Activated CD4-positive, alpha-beta T cell treated with anti-CD3 and anti-CD28 coated beads, Interleukin-2, amount 50 U/mL, for 48 hours (primary cell): ENCODE results near the gene PANK1.

ENCODE experiments used
- DNase-seq, 2 experiments: peaks; one replicate each; pipeline ENCODE4 v3.0.0-alpha.2; 2020

The PANK1 gene

DNA sequence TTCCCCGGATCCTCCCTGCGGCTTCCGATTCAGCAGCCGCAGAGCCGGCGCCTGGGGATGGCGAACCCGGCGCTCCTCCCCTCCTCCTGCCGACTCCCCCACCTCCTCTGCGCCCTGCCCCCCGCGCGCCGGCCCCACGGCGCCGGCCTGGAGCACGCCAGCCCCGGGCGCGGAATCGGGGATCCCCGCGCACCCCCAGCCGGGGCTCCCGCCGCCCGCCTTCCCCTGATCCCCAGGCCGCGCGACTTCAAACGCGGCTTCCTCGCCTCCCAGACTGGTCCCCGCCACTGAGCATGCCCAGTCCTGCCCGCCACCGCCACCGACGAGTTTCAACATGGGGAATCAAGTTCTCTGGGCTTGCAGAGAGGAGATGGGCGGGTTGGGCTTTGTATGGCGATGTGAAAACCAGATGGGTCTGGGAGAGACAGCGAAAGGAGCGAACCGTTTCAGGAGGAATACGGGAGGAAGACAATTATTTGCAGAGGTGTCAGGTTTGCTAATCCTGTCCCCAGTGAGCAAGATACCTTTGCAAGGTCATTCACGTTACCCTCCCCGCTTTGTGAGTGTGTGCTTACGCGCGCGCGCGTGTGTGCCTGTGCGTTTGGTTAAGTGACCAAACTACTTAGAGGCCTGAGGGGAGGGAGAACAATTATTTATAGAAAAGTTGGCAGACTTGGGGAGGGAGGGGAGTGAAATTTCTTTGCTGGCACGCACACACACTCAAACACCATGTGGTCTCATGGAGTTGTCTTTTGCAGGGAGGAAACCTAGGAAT is at the start of gene PANK1:
TSS of gene PANK1 (minus strand) at position 276 of the 775 bp plus-strand sequence. CDS start 351 bp downstream, outside the sequence.
- DNase-seq: peak; percentile 81 to 84

DNA sequence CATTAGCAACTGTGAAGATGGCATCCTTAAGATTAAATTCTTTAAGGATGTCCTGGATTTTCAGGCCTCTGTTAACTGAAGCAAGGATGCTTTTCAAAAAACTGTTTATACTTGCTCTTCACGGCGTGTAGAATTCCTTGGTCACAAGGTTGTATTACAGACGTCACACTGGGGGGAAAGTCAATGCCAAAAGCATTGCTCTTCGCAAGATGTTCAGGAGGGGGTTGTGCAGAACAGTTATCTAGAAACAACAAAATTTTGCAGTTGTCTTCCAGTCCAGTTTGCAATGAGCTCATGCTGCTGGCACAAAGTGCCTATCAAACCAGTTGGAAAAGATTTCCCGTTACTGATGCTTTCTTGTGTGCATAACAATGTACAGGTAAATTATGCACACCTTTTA is 48.1 kb upstream of the PANK1 start:
- DNase-seq: no peak

DNA sequence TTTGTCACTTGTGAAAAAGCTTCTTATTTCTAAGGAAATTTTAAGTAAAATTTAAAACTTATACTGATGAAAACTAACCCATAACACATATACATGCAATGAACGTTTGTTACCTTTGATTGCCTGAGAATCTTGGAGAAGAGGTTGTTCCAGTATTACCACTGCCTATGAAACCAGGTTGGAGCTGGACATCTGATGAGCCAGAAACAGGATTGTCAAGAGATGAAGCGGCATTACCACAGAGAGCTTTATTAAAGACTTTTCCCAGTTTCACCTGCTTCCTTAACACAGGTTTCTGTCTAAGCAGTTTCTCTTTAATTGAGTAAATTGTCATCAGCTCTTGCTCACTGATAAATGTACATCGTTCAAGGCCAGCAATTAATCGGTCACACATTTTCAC is 47.4 kb upstream of the PANK1 start:
- DNase-seq: no peak

DNA sequence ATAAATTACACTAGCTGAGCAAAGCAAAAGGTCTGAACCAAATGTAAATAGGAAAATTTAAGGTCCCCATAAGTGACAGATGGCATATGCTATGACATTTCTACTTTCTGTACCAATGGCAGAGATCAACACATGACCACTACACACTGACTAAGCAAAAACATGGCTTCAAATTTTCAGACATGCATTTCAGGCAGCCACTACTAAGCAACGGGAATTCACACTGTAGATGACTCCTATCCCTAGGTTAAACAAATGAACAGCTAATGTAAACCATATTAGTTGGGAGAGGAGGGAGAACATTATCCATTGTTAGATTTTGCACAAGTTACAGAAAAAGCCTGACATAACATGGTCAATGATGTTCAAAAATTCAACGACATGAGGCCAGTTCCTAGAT is 45.0 kb upstream of the PANK1 start:
- no peak for DNase-seq

GRCh38 chr10:89685936-89686335 is 40.9 kb upstream of the PANK1 start:
- DNase-seq: no peak

DNA sequence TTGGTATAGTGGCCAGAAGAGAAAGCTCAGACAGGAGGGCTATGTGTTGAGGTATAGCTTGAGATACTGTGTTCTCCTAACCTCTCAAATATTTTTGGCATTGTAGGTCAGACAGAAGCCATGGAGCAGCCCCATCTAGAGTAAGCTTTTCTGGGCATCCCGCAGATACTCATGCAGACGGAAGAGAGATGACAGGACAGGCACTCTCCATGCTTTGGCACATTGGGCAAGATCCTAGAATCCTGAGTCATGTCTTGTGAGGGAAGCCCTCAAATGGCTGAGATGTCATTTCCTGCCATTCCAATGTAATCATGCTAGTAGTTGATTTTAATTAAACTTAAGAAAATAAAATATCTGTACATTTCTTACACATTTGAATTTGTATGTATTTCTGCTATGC is 39.6 kb upstream of the PANK1 start:
- DNase-seq: no peak

- no peak for DNase-seq
Measured at GRCh38 chr10:89683883-89684282, 38.8 kb upstream of the PANK1 start.

- DNase-seq: no peak
Measured at GRCh38 chr10:89679986-89680385, 34.9 kb upstream of the PANK1 start.

GRCh38 chr10:89677341-89677740 is 32.3 kb upstream of the PANK1 start:
- DNase-seq: no peak

DNA sequence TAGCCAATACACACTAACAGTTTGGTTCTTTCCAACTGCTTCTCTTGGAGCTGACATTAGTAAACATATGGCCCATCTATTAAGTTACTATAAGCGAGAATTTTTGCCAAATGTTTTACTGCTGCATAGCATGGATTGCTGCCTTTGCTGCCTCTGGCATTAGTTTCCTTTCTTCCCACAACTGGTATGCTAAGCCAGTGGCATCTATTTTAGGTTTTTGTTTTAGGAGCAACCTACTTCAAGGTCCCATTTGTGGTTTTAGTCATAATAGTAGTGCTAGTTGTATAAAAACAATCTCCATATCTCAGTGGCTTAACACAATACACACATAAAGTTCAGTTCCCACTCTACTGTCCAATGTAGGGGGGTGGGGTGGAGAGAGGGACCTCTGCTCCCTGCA is 25.9 kb upstream of the PANK1 start:
- no peak for DNase-seq

DNA sequence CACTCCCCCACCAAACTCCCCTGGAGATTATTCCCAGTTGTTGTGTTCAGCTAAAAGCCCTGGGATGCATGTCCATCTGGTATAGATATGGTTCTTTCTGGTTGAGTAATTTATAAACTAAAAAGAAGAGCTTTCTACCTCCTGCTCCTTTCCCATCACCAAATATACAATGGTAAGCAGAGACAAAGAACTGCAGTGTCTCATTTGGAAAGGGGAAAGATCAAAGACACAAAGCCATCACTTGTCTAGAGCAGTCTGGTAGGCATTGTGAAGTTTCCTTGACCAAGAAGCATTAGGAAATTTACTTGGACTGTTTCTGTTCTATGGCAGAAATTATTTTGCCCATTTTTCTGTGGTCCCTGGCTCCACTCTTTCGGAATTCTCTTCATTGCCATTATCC is 24.9 kb upstream of the PANK1 start:
- DNase-seq: no peak

GRCh38 chr10:89668386-89669071 is 23.5 kb upstream of the PANK1 start:
- no peak for DNase-seq

DNA sequence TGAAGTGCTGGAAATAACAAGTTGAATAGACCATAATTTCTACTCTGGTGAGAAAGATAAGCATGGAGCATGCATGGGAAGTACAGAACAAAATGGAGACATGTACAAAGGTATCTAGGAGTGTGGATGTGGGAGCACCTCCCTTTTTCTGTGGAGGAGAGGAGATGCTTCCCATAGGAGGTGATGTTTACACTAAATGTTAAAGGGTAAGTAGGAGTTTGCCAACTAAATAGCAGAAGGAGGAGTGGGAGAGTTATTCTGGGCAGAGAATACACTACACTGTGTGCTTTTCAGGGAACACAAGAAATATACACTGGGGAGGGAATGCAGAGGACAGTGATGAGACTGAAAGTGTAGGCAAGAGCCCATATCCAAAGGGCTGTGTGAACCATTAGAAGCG is 21.1 kb upstream of the PANK1 start:
- no peak for DNase-seq

DNA sequence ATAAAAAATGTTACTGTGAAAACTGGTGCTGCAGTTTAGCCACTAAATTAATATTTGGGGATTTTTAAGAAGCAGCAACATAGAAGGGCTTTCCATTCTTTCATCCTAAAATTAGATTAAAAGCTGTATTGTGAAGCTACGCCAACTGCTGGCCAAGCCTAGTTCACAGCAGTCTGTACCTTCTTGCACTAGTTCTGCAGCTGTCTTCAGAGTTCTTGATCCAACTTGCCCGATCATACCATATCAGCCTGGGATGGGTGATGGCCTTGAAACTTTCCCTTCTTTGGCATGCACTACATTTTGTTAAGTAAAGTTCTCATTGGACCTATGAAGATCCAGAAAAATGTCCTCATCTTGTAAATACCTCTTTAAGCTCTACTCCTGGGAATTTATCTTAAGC is 20.3 kb upstream of the PANK1 start:
- DNase-seq: no peak

- no peak for DNase-seq
Measured at GRCh38 chr10:89664203-89664602, 19.2 kb upstream of the PANK1 start.

DNA sequence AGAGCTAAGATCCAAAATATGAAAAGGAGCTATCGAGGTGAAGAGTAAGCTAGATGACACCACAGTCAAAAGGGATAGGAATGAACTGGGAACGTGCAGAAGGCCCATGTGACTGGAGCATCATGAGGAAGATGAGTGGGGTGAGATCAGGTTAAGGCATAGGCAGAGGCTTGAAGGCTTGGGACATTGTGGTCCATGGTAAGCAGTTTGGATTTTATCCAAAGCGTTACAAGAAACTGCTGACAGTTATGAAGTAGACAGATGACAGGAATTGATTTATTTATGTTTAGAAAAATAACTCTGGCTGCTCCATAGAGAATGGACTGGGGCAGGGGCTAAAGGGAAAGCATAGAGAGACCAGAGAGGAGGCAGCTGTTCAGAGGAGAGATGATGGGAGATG is 18.1 kb upstream of the PANK1 start:
- DNase-seq: no peak

- no peak for DNase-seq
Measured at GRCh38 chr10:89662596-89662995, 17.6 kb upstream of the PANK1 start.

DNA sequence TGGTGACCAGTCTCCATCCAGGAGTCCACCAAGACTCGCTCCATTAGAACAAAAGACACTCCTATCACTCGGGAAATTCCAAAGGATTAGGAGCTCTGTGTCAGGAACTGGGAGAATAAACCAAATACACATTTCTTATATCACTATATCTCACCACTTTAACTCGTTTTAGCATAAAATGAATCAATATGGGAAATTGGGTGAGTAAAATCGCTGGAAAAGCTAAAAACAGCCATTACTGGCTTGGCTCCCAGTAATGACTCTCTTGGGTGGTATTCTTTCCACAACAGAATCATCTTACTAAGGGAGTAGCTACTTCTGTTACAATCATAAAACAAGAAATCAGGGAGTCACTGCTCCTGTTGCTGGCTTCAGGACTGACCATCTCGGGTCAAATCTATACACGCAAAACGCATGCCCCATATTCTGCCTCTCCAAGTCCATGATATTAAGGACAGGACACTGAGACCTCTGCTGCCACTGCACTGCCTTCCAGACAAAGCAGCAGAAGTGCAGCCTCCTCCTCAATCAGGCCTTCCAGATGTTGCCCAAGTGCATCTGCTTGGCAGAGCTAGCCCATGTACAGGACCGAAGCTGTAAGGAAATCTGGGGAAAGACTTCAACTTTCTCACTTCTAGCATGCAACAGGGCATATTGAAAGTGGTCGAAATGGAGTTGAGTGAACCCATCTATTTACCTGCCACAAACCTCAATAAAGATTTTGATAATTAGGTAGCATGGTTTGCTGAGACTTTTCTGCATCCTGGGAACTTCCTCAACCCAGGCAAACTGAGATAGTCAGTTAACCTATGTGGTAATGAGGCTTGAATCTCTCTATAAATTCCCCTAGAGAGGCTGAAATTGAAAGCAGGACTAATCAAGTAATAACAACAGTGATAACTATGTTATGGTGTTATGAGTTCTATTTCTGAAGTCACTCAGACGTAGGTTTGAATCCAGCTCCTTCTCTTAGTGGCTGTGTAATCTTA is 14.4 kb upstream of the PANK1 start:
- no peak for DNase-seq

GRCh38 chr10:89657302-89657701 is 12.3 kb upstream of the PANK1 start:
- DNase-seq: no peak

DNA sequence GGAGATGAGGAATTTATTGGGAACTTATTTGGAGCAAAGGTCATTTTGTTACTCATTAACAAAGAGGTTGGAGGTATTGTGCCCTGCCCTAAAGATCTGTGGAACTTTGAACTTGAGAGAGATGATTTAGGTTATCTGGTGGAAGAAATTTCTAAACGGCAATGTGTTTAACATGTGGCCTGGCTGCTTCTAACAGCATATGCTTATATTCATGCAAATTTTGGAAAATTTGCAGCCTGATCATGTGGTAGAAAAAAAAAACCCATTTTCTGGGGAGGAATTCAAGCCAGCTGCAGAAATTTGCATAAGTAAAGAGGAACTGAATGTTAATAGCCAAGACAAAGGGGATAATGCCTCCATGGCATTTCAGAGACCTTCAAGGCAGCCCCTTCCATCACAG is 10.7 kb upstream of the PANK1 start:
- no peak for DNase-seq

- no peak for DNase-seq
Measured at GRCh38 chr10:89653410-89653869, 8.4 kb upstream of the PANK1 start.

GRCh38 chr10:89652806-89653370 is 7.8 kb upstream of the PANK1 start:
- no peak for DNase-seq
